Lung (tissue), 16 donors: ENCODE measurements around the gene SYCE3. TPM values are rescaled to one million over a fixed set of nuclear protein-coding genes. Genes with fewer than 3 reads are reported as not detected.

Source experiments
- ATAC-seq: fragments of 200-7000 bp; cut with Tn5 transposase; one replicate; pipeline ENCODE4 v1.9.1; 2020; ENCODE audit warnings: moderate number of reproducible peaks; ENCODE audit not compliant: insufficient read depth, low FRiP score
- DNase-seq, 3 donors: peaks; one replicate each; pipeline ENCODE4 v3.0.0-alpha.2; 2013 to 2017
- H3K27ac ChIP-seq, 2 donors: one replicate each; pipeline ENCODE4 v1.5.1; 2013; ENCODE audit warnings: mild to moderate bottlenecking in 2 of 2, moderate library complexity in 2 of 2, control low read depth in 1 of 2, inconsistent platforms in 1 of 2, low read depth in 1 of 2, low read length in 1 of 2
- H3K27me3 ChIP-seq, 3 donors: one replicate each; pipeline ENCODE4 v1.5.1; 2013; ENCODE audit warnings: low read length in 2 of 3; ENCODE audit not compliant: control insufficient read depth in 3 of 3, insufficient read depth in 3 of 3
- H3K36me3 ChIP-seq, 4 donors: one replicate each; pipeline ENCODE4 v1.5.1; 2013; ENCODE audit warnings: low read length in 4 of 4, mild to moderate bottlenecking in 1 of 4, moderate library complexity in 1 of 4; ENCODE audit not compliant: control insufficient read depth in 4 of 4, insufficient read depth in 4 of 4
- H3K4me1 ChIP-seq, 5 donors: one replicate each; pipeline ENCODE4 v1.5.1; 2013; ENCODE audit warnings: low read length in 5 of 5, mild to moderate bottlenecking in 2 of 5, moderate library complexity in 1 of 5; ENCODE audit not compliant: control insufficient read depth in 5 of 5, insufficient read depth in 5 of 5
- H3K4me3 ChIP-seq: one replicate; pipeline ENCODE4 v1.5.1; 2013; ENCODE audit warnings: mild to moderate bottlenecking, control low read depth, moderate library complexity
- H3K9ac ChIP-seq, 2 donors: one replicate each; pipeline ENCODE4 v1.5.1; 2013; ENCODE audit warnings: low read length in 2 of 2, control low read depth in 1 of 2; ENCODE audit not compliant: insufficient read depth in 1 of 2
- H3K9me3 ChIP-seq, 4 donors: one replicate each; pipeline ENCODE4 v1.5.1; 2013; ENCODE audit warnings: low read length in 3 of 4, mild to moderate bottlenecking in 1 of 4, moderate library complexity in 1 of 4; ENCODE audit not compliant: control insufficient read depth in 4 of 4, insufficient read depth in 3 of 4
- WGBS, 2 donors: extraction: QIAGEN DNeasy Blood & Tissue Kit; methylation state at CpG; one replicate each; pipeline ENCODE4 v1.1.7; 2013; 5-methylcytosine and 5-hydroxymethylcytosine counted together
- long read RNA-seq, 5 donors: transcript quantifications; one replicate each; lab custom pipeline, GENCODE V29; 2026
- polyA plus RNA-seq, 2 donors: library from polyadenylated mRNA; stranded (reverse); fragments of 200-250 nt; gene quantifications; one replicate each; pipeline ENCODE4 v1.2.1, GENCODE V29; 2013
- total RNA-seq, 2 donors: library from RNA; depleted of rRNA in 1 of 2; stranded (reverse); fragments of >200 nt in 1 of 2; gene quantifications; one replicate each; pipeline ENCODE4 v1.2.1, GENCODE V29; 2014 to 2021
- TF ChIP-seq, protein P1 (sequence below): IDR thresholded peaks from 2 replicates; pipeline ENCODE4 v1.5.1; 2012; ENCODE audit warnings: mild to moderate bottlenecking; ENCODE audit errors: control extremely low read depth, extremely low read depth
- donor health status: control.
- donor health status: control.
- donor health status: Bipolar disorder and iron deficiency.
- donor health status: healthy.
- donor health status: DM: yes; HTN: yes; CAD: no.

Gene SYCE3
- total RNA-seq (not detected), polyA plus RNA-seq (1 to 10 TPM; 1.1 to 1.7 TPM)
- long read RNA-seq, donor 1: 0 reads
- long read RNA-seq, donor 2: 0 reads
- long read RNA-seq, donor 3: 0 reads
- long read RNA-seq, donor 4: 0 reads
- long read RNA-seq, donor 5: 0 reads

- Histone ChIP-seq H3K27me3 (peaks cover 0 to 7% (median 0%) of the 10 kb centered on the region in 3 donors), H3K9me3 (no peaks in the 10 kb centered on the region), H3K4me1 (peaks cover 0 to 7% (median 0%) of the 10 kb centered on the region in 5 donors), H3K9ac (peak within 1 kb of the TSS in 1 of 2 donors; percentile 58), H3K4me3 (peak within 1 kb of the TSS; percentile 10), H3K27ac (peak within 1 kb of the TSS; percentile 37 to 77), H3K36me3 (no peaks in the 10 kb centered on the region)
- ATAC-seq: peak; percentile 99
- 2 to 6% methylated on average over 44 to 61 of the region's 61 CpGs for WGBS, 2 donors
- DNase-seq: peak; percentile 93 to 95 (median 93)
- TF ChIP-seq, protein P1, sequence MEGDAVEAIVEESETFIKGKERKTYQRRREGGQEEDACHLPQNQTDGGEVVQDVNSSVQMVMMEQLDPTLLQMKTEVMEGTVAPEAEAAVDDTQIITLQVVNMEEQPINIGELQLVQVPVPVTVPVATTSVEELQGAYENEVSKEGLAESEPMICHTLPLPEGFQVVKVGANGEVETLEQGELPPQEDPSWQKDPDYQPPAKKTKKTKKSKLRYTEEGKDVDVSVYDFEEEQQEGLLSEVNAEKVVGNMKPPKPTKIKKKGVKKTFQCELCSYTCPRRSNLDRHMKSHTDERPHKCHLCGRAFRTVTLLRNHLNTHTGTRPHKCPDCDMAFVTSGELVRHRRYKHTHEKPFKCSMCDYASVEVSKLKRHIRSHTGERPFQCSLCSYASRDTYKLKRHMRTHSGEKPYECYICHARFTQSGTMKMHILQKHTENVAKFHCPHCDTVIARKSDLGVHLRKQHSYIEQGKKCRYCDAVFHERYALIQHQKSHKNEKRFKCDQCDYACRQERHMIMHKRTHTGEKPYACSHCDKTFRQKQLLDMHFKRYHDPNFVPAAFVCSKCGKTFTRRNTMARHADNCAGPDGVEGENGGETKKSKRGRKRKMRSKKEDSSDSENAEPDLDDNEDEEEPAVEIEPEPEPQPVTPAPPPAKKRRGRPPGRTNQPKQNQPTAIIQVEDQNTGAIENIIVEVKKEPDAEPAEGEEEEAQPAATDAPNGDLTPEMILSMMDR: peak; percentile 92
Observed at GRCh38 chr22:50562523-50563412, at the start of gene SYCE3. TSS of gene SYCE3 (minus strand) at chr22:50562919. CDS start at chr22:50556405, 6,514 bp downstream.

DNA sequence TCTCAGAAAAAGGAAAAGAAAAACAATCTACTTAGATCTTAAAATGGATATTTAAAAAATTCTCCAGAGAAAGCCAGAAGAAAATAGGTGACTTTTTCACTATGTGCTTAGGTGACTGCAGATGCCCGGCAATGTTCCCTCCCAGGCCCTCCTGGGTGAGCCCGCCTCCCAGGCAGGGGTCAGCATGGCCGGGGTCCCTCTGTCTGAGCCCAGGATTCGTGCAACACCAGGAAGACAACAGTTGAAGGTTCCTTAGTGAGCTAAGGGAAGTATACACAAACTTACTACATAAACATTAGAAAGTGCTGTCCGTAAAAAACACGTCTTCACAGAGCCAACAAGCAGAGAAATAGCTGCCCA lies 49.4 kb upstream of the SYCE3 start:
- no peaks in the 10 kb centered on the region for H3K36me3 ChIP-seq
- 49 to 59% methylated on average over 6 of the region's 6 CpGs for WGBS, 2 donors
- no peak for ATAC-seq
- peaks cover 0 to 5% (median 0%) of the 10 kb centered on the region in 5 donors for H3K4me1 ChIP-seq
- TF ChIP-seq, protein P1: no peak
- H3K4me3 ChIP-seq: no peak overlapping the region
- no peaks in the 10 kb centered on the region for H3K9me3 ChIP-seq
- H3K27me3 ChIP-seq: peaks cover 0 to 26% (median 3%) of the 10 kb centered on the region in 3 donors
- H3K9ac ChIP-seq: no peak overlapping the region
- no peak overlapping the region for H3K27ac ChIP-seq
- DNase-seq: no peak

DNA sequence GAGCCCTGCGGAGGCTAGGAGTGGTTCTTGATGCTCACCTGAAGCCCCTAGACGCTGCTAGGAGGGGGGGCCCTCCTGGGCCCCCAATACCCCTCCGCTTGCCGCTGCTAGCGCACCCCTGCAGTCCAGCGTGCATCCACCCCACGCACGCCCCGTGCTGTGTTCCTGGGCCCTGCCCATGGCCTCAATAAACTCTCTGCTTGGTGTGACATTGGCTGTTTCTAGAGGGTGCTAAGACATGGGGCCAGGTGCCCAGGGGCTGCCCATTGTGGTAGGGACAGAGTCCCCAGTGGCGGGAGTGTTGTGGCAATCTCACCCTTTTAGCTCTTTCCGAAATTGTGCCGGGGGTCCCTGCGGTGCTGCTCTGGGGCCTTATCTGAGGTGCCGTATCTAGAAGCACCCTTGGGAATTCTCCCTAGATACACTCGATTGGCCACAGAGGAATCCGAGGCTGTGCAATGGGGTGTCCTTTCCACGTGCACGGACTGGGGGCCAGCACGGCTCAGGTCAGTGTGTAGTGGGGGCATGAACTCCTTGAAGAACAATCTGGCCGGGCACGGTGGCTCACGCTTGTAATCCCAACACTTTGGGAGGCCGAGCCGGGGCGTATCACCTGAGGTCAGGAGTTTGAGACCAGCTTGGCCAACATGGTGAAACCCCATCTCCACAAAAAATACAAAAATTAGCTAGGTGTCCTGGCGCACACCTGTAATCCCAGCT lies 48.8 kb upstream of the SYCE3 start:
- H3K36me3 ChIP-seq: no peaks in the 10 kb centered on the region
- H3K9ac ChIP-seq: no peak overlapping the region
- 89 to 93% methylated on average over 26 of the region's 26 CpGs for WGBS, 2 donors
- no peak for ATAC-seq
- no peaks in the 10 kb centered on the region for H3K9me3 ChIP-seq
- H3K27me3 ChIP-seq: peaks cover 0 to 27% (median 3%) of the 10 kb centered on the region in 3 donors
- no peak for DNase-seq
- TF ChIP-seq, protein P1: no peak
- no peak overlapping the region for H3K27ac ChIP-seq
- H3K4me3 ChIP-seq: no peak overlapping the region
- peaks cover 0 to 5% (median 0%) of the 10 kb centered on the region in 5 donors for H3K4me1 ChIP-seq
